ENCODE results near the gene TIMM23.

DNA sequence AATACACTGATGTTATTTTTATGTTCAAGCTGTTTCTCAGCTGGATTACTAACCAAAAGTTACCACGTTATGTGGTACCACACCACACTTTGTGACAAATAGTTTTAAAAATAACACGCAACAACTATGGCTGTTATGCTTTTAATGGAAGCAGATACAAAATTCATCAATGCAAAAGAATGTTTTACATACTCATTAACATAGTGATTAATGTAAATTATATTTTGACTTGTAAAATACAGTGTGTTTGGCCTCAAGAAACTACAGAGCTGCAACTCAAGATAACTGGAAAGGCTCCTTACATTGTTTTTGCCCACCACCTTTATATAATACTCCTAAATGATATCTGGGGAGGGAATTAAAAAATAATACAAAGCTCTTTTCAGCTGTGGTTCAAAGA, 32.7 kb downstream of the TIMM23 start:
- TF ChIP-seq CTCF (IDR thresholded peaks at IDR 0.05) (no peak), POLR2A (IDR thresholded peaks at IDR 0.05) (no peak)

Measured in ovary (tissue), 3 donors.